HG03354 (cell line): Measurements from ENCODE around the gene CLHC1.
"Not testable (repeated sequence)": the region's sequence is repeated elsewhere in the genome, so short reads cannot be mapped to it uniquely, and the experiment has no call there.

Source experiments
- ATAC-seq: cut with Tn5 transposase; IDR thresholded peaks from one replicate; pipeline ENCODE4 v1.9.1; 2021; ENCODE audit warnings: mild to moderate bottlenecking; ENCODE audit not compliant: unreplicated experiment, poor library complexity, severe bottlenecking

Gene CLHC1

DNA sequence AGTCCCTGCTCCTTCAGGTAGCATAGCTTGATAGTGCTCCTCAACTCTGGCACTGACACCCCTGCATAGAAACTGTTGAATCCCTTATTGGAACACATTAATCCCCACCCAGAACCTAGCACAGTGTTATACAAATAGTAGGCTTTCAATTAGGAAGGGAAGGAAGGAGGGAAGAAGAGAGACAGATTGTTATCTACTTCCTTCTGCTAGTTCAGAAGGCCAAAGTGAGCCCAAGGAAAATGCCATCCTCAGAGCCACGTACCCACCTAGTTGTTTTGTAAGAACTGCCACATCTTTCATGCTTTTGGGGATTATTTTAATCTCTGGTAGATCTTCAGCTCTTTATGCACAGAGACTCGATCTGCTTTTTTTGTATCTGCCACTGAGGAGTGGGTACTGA, 75.1 kb downstream of the CLHC1 start:
- ATAC-seq, result no peak

DNA sequence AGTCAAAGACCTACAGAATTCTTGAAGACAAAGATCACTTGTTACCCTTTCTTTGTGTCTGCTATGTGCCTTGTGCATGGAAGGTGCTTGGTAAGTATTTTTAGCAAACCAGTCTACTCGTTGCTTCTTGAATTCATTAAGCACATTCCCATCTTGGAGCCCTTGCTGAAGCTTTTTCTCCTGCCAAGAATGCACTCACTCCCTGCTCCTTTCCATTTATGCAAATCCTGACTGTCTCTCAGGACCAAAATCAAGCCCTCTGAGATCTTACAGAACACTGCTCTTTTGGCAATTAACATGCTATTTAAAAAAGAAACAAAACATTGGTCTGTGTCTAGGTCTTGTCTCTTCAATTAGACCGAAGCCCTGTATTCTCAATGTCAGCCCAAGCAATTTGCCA, 75.8 kb downstream of the CLHC1 start:
- no peak for ATAC-seq

DNA sequence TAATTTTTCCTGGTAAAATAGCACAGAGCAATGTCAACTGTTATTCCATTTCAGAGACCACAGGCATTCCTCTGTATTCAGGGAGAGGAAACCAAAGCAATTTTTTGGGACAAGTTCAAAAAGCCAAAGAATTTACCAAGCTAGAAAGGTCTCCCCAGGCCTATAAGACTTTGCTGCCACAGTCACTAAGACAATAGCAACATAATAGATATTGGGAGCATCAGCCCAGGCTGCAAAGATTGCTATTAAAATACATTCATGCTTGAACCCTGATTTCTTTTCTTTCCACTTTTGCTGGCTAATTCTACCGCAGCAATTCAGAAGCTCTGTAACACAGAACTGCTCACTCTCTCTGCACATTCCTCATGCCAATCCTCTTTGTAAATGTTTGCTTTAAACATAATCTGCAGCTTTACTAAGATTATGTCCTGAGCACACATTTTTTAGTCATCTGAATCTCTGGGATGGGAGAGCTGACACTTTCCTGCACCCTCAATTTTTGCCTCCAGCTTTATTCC, 76.3 kb downstream of the CLHC1 start:
- no peak for ATAC-seq

DNA sequence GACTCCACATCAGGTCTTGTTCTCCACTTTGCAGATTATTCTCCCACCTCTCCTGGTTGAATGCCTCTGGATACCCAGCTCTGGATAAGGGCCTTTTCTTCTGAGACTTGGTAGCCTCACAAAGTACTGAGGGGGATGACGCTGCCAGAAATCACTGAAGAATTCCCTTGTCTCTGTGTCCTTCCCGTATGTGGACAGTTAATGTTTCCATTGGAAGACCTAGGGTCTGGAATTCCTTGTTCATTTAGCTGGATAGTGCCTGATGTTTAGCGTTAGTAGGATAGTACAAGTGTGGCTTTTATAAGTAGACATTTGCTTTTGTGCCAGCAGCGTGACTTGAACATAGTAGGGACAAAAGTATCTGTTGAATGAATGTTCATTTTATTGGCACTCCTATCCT, 76.9 kb downstream of the CLHC1 start:
- ATAC-seq, result no peak

DNA sequence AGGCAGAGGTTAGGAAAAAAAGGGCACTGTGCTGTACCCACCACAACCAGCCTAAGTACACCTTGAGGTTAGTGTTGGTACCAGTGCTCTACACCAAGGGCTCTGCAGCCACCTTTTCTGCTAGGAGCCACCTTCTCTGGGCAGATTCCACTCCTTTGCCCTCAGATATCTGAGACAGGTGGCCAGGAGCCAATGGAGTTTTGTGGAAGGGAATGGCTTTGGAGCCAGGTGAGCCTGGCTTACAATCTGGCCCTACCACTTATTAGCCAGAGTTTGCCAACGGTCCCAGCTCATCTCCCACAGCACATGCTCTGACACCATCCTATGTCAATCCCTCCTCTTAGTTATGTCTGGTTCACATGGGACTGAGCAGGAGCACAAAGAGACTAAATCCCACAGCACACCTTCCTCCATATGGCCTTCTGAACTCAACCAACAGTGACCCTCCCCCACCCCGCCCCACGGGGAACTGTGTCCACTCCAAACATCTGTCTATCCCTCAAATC, 77.5 kb downstream of the CLHC1 start:
- ATAC-seq, result no peak

DNA sequence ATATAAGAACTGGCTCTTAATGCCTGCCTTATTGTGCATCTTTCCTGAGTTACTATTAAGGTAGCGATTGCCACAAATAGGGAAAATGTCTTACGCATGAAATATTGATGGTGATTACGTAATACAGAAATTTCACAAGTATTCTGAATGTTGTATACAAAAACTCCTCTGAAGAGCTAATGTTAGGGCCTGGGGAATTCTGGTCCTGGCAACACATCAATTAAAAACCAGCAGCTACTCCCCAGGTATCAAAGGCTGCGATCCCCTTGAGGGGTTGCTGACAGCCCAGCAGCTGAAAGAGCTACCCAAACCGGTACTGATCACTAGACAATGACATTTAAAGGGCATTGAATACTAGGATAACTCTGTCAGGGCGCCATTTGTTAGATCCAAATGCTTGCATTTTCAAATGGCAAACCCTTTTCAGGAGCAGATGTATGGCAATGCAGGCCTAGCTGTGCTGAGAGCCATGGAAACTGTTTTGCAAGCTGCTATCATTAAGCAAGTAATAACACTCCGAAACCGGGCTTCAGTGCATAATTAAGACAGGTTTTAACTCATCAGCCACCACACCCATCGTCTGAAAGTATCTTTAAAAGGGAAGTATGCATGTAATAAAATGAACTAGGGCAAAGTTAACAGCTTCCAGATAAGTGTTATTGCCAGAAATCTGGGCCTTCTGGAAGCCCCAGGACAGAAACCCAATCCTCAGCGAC, 78.4 kb downstream of the CLHC1 start:
- peak; percentile 40 for ATAC-seq

DNA sequence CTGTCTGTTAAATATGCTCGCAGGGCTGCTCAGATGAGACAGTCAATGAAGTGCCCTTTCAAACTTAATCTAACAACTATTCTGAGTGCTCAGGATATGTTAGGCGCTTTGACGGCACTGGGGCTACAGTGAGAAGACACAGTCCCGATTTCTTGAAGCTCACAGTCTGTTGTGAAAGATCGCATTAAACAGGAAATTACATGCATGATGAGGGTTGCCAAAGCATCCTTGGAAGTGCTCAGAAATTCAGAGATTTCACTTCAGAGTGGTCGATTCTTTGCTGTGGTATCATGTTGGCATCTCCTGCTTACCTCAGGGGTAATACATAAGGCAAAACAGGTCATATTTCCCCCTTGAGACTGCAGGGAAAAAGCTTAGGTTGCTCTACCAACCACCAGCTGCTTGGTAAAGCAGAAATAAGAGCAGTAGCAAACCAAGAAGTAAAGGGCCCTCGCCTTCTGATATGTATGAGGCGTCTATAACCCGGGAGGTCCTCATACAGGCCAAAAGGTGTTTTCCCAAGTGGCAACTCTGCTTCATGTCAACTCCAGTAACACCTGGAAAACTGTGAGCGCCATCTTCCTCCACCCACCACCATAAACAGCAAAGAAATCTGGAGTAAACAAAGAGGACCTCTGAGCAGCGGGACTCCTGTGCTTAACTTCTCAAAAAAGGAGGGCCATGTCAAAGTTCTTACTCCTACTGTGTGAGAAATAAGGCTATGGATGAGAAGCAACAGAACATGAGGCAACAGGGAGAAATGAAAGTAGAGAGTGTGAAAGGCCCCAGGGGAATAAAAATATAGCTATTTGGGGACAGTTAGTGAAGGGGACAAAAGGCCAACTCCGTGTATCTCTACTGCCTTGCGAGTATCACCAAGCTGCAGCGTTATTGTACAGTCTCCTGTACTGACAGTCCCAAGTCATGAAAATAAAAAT, 79.3 kb downstream of the CLHC1 start:
- ATAC-seq, result no peak

DNA sequence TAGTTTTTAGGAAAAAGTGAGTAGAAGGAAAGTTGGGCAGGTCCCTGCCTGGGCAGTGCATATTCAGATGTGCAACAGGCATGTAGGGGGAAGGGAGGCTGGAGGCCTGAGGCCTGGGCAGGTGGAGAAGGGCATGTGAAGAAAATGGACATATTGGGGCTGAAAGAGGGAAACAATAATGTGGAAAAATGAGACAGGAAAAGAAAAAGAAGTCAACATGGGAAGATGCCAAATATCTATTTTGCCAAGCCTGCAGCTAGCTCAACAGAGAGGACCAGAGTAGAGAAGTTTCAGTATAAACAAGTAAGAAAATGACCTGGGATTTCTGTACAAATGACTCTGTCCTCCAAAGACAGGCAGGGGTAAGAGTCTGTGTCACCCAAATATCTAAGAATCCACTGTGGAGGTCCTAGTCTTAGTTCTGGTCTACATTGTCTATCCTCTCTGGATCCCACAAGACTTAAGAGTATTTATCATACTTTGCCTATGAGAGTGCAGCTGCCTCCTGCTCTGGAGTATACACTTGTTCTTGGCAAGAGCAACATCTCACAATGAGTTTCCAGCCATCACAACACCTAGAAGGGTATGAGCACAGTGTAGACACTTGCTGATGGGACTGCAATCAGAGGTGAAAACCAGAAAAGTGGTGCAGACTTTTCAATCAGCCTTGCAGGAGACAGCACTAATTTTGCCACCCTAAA, 80.2 kb downstream of the CLHC1 start:
- ATAC-seq, result no peak

DNA sequence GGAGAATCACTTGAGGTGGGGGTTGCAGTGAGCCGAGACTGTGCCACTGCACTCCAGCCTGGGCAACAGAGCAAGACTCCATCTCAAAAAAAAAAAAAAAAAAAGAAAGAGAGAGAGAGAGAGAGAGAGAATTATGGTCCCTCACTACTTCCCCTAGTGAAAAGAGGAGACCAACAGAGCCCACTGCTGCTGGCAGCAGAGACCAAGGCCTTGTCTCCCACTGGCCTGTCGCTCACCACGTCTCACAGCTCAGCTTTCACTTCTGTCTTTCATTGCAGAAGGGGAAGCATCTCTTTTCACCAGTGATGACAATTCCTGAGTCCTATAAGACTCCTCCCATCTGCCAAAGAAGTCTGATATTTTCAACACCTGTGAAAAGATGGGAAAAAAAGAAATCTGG, 81.3 kb downstream of the CLHC1 start:
- peak; percentile 70 for ATAC-seq

DNA sequence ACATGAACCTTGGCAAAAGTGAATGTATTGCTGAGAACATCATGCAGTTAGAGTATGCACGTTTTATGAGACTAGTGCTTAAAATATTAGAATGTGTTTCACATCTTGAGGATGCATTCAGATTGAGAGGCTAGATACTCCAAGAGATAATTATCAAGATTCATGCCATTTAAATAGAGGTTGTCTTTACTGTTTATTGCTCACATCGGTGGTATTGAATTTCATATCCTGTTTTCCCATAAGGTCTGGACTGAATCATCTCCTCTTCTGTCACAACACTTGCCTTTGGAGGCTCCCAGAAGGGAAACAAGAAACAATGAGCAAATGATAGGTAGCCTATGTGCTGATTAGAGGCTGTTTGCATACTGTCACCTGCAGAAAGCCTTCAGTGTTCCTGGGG, 83.8 kb downstream of the CLHC1 start:
- ATAC-seq, result no peak

DNA sequence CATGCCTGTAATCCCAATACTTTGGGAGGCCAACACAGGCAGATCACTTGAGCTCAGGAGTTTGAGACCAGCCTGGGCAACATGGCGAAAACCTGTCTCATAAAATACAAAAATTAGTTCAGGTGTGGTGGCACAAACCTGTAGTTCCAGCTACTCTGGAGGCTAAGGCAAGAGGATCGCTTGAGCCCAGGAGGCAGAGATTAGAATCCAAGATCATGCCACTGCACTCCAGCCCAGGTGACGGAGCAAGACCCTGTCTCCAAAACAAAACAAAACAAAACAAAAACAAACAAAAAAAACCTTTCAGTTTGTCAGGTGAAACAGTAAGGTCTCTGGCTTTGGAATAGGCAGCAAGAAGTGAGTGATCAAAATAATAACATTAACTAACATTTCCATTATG, 84.6 kb downstream of the CLHC1 start:
- ATAC-seq, result no peak

DNA sequence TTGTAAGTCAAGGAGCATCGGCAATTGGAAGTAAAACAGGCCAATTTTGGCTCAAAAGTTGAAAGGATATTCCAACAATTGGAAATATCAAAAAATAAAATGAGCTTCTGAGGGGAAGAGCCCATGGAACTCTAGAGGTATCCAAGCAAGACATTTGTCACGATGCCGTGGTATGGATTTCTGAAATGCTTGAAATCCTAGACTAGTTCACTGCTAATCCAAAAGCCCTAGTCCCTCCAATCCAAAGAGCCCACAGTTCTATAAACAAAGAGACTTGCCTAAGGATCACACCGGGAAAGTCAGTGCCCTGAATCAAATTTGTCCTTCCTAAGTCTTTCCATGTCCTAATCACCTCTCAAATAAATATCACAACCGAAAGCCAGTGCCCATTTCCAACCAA, 85.1 kb downstream of the CLHC1 start:
- no peak for ATAC-seq

DNA sequence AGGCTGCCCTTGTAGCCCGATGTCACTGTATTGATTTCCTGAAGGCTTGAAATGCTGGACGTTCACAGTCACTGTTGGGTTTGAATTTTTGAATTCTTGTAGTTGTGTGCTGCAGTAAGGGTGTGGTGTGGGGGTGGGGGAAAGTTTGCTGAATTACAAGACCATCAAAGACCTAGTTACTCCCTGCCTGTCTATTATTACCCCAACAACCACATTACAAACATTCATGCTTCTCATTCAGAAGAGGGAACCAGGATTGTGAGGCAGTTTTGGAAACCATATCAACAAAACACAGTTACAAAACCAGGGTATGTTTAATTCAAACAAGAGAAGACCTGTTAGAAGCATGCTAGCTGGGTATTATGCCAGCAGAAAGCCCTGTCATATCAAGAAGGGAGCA, 85.8 kb downstream of the CLHC1 start:
- no peak for ATAC-seq

DNA sequence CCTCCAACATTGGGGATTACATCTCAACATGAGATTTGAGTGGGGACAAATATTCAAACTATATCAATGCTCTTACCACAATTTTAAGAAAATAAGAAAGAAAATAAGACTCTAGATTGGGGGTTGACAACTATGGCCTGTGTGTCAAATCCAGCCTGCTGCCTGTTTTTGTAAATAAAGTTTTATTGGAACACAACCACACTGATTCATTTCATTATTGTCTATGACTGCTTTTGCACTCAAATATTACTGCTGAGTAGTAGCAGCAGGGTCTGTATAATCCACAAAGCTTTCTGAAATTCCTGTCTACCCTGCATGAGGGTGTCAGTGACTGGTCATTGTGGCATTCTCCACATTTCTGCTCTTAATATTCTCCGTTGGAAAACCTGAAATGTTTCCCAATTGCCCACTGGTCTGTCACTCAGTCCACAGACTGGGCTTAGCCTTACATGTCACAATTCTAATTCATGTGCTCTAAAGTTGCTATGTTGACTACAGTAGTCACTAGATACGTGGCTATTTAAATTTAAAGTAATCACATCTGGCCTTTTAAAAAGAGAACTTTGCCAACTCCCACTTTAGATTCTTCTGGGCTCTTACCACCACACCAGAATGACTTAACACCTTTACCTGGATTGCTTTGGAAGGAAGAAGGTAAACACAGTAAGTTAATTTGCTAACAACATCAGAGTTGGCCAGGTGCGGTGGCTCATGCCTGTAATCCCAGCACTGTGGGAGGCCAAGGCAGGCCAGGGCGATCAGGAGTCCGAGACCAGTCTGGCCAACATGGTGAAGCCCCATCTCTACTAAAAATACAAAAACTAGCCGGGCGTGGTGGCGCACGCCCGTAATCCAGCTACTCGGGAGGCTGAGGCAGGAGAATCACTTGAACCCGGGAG, 86.9 kb downstream of the CLHC1 start:
- no peak for ATAC-seq

DNA sequence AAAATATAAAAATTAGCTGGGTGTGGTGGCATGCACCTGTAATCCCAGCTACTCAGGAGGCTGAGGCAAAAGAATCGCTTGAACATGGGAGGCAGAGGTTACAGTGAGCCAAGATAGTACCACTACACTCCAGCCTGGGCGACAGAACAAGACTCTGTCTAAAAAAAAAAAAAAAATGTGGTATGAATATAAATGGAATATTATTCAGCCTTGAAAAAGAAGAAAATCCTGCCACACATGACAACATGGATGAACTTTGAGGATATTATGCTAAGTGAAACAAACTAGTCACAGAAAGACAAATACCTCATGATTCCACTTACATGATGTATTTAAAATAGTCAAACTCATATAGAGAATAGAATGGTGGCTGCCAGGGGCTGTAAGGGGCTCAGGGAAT, 88.4 kb downstream of the CLHC1 start:
- ATAC-seq, result not testable (repeated sequence)

DNA sequence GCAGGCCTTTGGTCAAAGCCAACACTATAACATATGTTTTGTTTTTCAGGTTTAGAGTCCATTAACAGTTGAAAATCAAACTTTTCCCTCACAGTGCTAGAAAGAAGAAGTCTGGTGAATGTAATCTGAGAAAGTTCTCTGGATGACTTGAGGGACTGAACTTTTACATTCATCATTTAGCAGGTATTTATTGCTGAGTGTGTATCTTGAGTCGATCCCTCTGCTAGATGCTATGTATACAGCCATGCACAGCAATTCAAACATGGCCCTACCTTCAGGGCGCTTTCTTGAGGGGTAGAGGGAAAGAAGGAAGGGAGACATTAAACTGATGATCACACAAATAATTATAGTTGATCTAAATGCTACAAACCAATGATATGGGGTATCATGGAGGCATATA, 89.6 kb downstream of the CLHC1 start:
- no peak for ATAC-seq

DNA sequence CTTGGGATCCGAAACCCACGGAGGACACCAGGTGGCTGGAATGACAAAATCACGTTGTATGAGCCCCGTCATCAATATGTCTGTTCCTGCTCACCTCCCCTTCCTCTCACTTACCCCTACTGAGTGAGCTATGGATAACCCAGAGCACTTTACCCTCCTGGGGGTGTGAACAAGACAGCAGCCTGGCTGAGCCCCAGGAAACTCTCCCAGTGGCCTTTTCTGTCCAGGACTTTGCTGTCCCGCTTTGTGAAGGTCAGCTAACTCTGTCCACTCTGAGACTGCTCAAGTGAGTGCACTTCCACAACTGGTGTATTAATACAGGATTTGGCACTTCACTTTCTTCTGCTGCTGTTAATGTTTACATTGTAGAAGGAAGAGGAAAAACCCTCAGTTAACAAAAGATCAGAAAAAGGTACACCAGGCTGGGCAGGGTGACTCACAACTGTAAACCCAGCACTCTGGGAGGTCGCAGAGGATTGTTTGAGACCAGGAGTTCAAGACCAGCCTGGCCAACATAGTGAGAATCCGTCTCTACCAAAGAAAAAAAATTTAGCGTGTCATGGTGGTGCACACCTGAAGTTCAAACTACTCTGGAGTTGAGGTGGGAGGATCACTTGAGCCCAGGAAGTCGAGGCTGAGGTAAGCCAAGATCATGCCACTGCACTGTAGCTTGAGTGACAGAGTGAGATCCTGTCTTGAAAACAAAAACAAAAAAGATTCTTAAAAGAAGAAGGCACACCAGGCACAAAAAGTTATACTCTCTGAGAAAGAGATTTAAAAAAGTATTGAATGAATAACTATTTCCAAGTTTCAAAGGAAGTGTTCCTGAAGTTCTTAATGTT, 90.3 kb downstream of the CLHC1 start:
- no peak for ATAC-seq
